ENCODE results near the gene TOMM5.
A peak's percentile ranks its signal among the peaks of the same experiment; 100 is the strongest.
"Not testable (repeated sequence)": the region's sequence is repeated elsewhere in the genome, so short reads cannot be mapped to it uniquely, and the experiment has no call there.

The TOMM5 gene

GRCh38 chr9:37611014-37611413 is 18.6 kb upstream of the TOMM5 start:
- DNase-seq, result no peak

DNA sequence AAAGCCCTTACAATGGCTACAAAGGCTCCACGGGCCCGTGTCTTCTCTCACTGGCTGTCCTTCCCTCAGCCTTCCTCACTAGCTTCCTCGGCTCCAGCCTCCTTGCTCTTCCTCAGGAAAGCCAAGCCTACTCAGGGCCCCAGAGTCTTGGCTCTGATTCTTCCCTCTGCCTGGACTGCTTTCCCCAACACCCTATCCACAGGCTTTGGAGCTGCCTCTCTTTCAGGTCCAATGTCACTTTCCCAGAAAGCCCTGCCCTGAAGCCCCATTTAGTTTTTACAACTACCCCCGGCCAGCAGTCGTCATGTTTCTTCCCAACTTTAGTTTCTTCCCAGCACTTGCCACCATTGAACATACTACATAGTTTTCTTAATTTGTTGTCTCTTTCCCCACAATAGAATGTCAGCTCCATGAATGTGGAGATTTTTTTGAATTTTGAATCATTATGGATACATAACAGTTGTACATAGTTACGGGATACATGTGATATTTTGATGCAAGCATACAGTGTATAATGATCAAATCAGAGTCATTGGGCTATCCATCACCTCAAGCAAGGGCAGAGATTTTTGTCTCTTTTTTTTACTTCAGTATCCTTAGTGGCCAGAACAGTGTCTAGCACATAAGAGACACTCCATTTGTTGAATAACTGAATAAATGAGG is 17.5 kb upstream of the TOMM5 start:
- DNase-seq, result no peak

- no peak for DNase-seq
Observed at GRCh38 chr9:37608250-37608649, 15.9 kb upstream of the TOMM5 start.

- no peak for DNase-seq
Observed at GRCh38 chr9:37604296-37604695, 11.9 kb upstream of the TOMM5 start.

GRCh38 chr9:37602817-37603216 is 10.4 kb upstream of the TOMM5 start:
- DNase-seq, result no peak

GRCh38 chr9:37602061-37602460 is 9.7 kb upstream of the TOMM5 start:
- DNase-seq, result not testable (repeated sequence)

- no peak for DNase-seq
Observed at GRCh38 chr9:37596504-37596903, 4.1 kb upstream of the TOMM5 start.

DNA sequence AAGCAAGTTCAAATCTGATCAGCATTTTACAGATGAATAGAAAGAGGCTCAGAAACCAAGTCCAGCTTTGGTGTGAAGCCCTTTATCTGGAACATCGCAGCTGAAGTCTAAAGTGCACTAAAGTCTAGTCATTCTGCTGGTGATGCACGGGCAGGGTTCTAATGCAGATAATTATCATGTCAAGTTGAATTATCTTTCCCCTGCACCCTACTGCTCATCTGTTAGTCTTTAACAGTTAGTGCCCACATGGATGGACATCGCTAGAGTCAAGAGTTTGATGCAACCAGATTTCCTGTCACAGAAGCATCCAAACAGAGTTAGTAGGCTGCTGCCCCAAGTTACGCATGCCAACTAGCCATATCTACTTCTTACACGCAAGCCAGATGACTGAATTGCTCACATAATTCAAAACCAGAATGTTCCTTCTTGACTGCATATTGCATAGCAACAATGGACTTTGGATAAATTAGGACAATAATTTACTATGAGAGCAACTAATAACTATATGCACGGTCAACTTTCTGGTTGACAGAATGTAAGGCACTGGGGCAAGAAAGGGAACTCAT is 1.6 kb upstream of the TOMM5 start:
- no peak for DNase-seq

GRCh38 chr9:37587521-37587920 is 4.9 kb downstream of the TOMM5 start:
- no peak for DNase-seq

DNA sequence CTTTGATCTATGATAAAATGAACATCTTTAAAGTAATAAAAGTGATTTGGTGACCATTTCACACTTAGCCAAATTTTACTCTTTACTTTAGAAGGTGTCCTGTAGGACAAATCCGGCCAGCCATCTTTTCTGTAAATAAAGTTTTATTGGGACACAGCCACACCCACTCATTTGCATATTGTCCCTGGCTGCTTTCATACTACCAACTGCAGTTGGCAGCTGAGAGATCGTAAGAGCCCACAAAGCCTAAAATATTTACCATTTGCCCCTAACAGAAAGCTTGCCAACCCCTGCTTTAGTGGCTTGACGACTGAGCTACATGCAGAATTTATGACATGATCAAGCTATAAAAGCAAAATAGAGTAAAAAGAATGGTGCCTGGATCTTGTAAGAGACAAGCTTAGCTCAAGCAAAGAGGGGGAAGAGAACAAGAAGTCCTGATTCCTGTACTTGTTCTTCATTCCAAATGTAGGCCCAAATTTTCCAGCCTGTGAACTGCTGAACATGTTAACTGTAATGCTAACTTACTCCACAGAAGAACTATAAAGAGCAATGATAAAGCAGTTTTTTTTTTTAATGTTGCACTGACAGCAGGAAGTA is 8.8 kb downstream of the TOMM5 start:
- DNase-seq, result no peak

GRCh38 chr9:37582548-37583157 is 9.7 kb downstream of the TOMM5 start:
- peak; percentile 56 to 57 for DNase-seq

GRCh38 chr9:37575921-37576721 is 16.3 kb downstream of the TOMM5 start, which contains the start of gene FBXO10:
Gene FBXO10 (minus strand): TSS chr9:37576380. CDS start chr9:37541768, 34,612 bp downstream.
- DNase-seq, result peak in 1 of 2 experiments; percentile 21

DNA sequence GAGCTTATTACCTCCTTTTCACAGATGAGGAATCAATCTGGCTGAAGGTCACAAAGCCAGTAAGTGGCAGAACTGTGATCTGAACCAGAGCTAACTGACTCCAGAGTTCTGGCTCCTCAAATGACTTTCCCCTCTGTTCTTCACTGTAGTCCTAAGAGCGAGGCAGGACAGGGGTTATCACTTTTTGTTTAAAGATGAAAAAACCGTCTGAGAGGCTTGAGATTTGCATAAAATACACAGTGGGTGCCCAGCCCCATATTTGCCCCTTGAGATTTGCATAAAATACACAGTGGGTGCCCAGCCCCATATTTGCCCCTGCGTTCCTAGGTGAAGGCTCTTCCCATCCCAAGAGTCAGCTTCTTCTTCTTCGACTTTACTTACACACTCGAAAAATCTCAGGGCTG is 16.9 kb downstream of the TOMM5 start:
- DNase-seq, result no peak

- no peak for DNase-seq
Observed at GRCh38 chr9:37575001-37575400, 17.4 kb downstream of the TOMM5 start.

GRCh38 chr9:37574241-37574721 is 18.1 kb downstream of the TOMM5 start:
- no peak for DNase-seq

GRCh38 chr9:37571282-37571681 is 21.1 kb downstream of the TOMM5 start:
- DNase-seq, result no peak

DNA sequence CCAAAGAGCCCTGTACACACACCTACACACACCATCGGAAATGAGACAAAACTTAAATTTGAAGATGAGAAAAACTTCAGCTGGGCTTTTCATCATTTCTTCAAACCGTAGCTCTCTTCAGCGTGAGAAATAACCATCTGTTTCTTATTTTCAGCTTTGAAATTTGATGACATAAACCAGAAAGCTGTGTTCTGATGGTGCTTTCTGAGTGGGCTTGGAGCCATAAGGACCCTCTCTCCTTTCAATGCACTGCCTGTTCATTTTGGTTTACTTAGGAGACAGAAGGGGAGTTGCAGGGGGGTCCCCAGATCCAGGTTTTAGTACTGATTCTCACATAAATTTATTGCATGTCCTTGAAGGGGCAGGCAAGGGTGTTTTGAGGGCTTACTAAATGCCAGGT is 25.7 kb downstream of the TOMM5 start:
- DNase-seq, result no peak

DNA sequence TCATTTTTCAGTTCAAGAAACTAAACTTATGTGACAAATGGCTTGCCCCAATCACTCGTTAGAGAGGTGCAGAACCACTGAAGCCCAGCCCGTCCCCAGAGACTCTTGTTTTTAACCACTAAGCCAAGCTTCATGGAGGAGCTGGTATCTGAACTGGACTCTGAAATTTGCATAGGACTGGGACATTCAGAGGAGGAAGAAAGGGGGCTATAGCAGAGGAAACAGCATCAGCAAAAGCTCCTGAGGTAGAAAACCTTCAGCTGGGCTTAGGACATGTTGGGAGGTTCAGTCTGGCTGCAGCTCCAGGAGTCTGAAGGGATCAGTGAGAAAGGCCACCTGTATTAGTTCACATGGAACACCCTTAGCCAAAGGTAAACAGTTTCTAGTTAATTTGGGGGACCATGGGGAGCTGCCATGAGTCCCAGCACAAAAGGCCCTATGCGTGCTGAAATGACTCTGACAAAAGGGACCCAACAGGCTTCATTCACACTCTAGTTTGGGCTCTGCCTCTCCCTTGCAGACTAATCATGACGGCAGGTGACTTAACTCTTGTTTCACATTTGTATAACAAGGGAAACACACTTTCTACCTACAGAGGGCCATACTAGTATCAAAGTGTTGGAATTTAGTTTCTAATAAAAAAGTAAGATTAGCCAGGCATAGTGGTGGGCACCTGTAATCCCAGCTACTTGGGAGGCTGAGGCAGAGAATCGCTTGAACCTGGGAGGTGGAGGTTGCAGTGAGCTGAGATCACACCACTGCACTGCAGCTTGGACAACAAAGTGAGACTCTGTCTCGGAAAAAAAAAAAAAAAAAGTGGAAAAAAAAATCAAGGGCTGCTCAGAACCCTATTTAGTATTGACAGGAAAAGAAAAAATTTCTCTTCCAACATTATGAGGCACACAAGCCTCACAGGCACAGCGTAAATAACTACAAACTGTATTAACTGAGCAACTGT is 26.5 kb downstream of the TOMM5 start:
- DNase-seq, result no peak

DNA sequence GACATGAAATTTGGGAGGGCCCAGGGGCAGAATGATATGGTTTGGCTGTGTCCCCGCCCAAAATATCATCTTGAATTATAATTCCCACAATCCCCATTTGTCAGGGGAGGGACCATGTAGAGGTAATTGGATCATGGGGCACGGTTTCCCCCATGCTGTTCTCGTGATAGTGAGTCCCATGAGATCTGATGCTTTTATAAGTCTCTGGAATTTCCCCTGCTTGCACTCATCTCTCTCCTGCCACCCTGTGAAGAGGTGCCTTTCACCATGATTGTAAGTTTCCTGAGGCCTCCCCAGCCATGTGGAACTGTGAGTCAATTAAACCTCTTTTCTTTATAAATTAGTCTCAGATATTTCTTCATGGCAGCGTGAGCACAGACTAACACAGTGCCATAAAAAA is 27.5 kb downstream of the TOMM5 start:
- DNase-seq, result no peak

GRCh38 chr9:37563806-37564513 is 28.4 kb downstream of the TOMM5 start:
- DNase-seq, result no peak

DNA sequence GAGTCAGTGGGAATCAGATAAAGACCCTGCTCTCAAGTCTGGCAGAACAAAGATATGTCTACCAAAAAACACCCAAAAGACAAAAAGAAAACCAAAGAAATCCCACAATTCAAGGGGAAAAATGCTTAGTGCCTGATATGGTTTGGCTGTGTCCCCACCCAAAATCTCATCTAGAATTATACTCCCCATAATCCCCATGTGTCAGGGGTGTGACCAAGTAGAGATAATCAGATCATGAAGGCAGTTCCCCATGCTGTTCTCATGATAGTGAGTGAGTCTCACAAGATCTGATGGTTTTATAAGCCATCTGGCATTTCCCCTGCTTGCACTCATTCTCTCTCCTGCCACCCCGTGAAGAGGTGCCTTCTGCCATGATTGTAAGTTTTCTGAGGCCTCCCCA is 29.6 kb downstream of the TOMM5 start:
- no peak for DNase-seq

Data from AML-193 (cell line).